GM21447 (cell line): ENCODE measurements around the gene ADO.
"Not testable (repeated sequence)": the region's sequence is repeated elsewhere in the genome, so short reads cannot be mapped to it uniquely, and the experiment has no call there.

Source experiments
- ATAC-seq: cut with Tn5 transposase; IDR thresholded peaks from one replicate; pipeline ENCODE4 v1.9.1; 2021; ENCODE audit not compliant: unreplicated experiment

The ADO gene

DNA sequence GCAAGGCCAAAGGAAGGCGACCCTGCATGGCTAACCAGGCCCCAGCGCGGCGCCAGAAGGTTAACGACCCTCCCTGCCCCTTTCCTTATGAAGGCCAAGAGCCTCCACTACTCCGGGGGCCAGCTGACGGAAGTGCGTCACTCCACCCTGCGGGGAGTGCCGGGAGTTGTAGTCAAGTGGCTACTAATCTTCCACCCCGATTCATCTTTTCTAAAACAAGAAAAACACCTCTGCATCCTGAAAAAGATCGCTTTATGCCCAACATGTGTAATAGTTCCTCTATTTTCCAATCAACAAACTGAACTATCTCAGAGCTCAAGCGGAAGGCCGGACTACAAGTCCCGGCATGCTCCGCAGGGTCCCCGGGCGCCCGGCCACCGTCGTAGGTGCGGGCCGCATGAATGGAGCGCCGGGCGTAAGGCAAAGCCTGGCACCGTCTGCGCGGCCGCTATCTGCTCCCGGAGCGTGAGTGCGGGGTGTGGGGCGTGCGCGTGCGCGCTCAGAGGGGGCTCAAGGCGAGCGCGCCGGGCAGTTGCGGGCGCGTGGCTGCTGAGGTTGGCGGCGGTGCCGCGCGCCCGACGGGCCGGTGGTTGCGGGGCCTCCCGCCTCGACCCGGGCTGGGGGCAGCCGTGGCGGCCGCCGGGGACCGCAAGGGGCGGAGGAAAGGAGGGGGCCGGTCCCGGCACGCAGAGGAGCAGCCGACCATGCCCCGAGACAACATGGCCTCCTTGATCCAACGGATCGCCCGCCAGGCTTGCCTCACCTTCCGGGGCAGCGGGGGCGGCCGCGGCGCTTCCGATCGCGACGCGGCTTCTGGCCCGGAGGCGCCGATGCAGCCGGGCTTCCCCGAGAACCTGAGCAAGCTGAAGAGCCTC lies at the start of gene ADO:
ADO (plus strand) TSS at position 365 of the 875 bp plus-strand sequence; CDS start at position 705, 340 bp downstream.
- peak; percentile 83 for ATAC-seq

DNA sequence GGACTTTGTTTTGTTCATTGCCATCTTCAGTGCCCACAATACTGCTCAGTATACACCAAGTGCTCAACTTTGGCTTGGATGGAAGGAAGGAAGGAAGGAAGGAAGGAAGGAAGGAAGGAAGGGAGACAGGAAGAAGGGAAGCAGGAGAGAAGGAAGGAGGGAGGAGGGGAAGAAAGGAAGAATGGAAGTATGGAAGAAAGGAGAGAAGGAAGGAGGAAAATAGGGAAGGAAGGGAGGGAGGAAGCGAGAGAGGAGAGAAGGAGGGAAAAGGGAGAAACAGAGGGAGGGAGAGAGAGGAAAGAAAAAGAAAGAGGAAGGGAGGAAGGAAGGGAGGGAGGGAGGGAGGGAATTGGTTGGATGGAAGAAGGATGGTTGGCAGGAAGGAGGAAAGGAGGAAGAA lies 49.6 kb upstream of the ADO start:
- no peak for ATAC-seq

DNA sequence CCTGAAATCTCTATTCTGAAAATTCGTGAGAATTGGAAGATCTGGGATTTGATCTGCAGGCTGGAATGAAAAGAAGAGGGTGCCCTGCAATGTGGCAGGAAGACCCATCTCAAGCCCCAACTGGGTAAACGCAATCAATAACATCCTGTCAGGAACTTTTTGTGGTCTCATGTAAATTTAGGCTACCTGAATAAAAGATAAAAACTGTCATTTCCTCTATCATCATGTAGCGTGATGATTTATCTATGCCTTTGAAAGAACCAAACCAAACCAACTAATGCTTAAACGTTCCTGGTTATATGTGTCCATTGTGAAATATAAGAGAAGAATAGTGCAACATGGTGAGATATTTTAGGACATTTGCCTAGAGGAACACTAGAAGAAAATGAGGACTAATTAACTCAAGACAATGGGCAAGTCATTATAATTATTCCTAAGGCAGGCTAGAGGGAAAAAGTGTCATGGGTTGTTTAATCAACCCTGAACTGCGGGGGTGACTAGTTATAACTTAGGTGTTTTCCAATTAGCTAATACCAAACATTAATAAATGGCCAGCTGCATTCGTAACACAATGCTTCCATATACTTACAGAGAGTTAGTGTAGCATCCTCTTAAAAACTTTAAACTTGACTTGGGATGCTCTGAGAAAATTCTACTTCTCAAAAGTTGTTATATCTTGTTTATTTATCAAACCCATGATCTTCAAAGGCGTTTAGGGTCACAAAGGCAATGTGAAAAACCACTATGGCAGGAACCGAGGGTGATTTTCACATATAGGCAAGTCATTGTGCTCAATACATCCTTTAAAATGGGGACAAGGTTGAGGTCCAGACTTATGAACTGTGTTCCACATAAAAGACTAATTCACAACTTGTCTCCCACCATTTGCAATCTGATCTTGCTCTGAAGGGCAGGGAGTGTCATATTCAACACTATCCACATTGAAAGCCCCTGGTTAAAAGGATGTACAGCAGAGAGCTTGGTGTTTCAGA lies 48.6 kb upstream of the ADO start:
- ATAC-seq = no peak

DNA sequence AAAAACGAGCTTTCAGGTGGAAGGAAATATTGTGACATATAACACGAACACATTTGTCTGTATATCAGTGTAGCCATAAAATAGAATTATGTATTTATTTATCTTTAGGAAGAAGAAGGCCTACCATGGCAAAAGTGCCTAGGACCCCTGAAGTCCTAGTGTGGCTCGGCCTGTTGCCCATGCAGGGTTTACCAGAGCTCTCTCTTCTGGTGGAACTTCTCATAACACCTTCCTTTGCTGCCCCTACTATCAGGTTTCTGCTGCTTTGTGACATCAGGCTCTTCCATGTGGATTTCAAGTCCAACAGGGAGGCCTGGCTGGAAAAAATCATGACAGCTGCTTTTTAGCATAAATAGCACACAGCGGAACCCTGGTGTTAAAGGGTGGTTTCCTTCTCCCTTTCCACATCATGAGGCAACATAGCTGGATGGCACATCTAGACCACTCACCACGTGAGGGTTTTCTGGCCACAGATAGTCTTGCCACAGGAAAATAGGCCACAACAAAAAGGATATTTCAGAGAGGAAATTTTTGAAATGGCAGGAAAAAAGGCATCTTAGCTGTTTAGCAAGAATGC lies 44.8 kb upstream of the ADO start:
- ATAC-seq = no peak

DNA sequence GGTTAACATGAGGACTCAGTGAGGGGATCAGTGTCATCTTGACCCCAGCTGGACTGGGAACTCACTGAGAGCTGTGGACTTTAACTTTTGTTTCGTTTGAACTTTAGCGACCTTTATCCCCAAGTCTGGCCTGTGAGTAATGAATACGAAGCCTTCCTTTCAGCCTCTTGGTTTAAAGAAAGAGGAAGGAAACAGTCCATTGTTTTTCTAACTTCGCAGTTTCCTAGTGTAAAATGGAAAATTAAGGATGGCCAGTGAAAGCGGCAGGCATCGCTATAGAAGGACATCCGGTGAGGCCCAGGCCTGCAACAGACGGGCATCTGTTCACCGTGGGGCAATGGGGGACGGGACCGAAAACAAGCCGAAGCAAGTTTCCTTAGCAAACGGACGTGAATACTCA lies 44.1 kb upstream of the ADO start:
- no peak for ATAC-seq

DNA sequence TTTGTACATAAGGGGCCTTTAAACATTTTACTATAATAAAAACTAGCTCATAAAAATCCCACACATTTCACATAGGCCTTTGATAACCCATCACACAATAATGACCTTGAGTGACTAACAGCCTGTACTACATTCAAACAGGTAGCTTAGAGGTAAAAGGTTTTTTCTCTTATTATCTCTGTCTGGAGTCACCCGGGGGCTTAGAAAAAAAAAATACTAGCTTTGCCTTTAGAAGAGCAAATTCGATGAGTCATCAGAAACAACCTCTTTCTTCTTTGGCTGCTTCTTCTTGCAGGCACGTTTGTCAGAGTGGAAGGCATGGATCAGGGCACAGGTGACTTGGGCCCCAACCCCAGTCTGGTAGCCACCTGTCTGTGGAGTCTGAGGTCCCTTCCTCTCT lies 43.4 kb upstream of the ADO start:
- no peak for ATAC-seq

DNA sequence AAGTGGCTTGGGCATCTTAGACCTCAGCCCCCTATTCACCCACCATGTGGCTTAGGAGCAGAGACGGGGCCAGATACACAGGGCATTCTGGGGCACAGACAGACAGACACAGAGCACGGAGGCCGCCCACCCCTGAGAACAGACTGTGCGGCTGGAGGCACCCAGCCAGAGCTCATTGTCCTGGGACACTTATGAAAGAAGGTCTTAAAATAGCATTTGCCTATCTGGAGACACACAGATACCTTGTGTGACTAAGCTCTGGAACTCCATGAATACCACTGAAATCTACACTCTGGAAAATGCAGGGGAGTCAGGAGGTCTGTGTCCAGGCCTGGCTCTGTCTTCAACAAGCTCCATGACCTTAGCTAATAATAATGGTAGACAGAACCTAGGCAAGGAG lies 41.4 kb upstream of the ADO start:
- ATAC-seq = no peak

DNA sequence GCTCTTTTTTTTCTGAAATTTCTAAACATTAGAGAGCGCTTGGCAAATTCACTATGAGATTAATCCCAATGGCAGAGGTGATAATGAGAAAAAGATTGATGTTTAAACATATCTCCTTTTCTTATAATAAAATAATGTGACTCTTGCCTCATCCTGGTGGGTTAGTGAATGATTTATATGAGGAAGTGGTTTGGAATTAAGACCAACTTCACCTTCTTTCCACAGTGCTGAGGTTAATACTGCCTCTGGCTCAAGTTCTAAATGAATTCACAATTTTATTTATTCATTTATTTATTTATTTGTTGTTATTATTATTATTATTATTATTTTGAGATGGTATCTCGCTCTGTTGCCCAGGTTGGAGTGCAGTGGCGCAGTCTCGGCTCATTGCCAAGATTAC lies 40.5 kb upstream of the ADO start:
- no peak for ATAC-seq

DNA sequence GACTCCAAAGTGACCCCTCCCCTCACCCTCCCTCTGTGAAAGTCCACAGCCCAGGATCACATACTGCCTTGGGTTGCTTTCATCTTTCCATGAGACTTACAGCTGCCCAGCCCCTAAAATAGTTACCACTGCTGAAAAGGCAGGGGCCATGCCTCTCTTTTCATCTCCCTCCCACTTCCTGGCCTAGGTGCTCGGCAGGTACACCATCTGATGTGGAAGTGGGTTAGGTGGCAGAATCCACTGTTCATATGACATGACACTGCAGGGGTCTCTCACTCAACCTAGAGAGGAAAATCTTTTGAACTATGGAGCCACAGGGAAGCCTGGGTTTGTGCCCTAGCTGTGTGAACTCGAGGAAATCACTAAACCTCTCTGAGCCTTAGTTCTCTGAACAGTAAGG lies 38.8 kb upstream of the ADO start:
- no peak for ATAC-seq

DNA sequence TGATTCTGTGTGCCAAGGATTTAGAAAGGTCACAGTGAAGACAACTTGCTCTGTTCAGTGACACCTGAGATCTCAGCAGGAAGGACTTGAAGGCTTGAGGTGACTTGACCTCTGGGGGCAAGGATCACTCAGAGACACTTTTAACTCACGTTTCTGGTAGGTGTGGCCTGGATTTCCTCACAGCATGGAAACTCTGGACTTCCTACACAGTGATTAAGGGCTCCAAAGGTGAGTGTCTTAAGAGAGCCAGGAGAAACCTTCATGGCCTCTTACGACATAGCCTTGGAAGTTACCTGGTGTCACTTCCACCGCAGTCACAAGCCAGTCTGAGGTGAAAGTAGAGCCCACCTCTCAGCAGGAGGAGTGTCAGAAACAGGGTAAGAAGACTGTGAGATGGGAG lies 38.1 kb upstream of the ADO start:
- ATAC-seq = no peak

DNA sequence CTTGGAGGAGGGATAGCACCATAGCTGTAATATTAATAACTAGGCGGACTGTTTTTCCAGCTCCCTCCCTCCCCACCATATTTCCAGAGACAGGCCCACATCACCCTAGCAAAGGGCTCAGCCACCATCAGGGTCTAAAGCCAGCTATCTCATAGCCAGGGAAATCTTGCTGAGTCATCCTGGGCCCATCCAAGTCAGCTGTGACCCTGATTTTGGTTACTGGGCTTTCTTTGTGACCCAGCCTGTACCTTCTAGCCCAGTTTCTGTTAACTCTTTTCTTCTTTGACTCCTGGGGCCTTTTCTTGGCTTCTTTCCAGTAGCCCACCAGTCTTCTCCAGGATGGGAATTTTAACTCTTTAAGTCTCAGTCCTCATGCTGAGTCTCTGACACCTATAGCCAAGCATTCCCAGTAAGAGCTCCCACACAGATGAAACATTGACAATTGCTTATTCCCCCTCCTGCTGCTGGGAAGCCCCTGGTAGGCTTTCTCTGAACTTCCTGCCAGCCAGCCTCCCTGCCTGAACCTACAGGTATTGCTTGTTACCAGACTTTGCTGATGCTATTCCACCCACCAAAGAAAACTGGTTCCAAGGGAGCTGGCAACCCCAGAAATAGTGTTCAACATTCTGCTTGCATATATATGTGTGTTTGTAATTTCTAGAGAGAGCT lies 34.8 kb upstream of the ADO start:
- peak; percentile 54 for ATAC-seq

DNA sequence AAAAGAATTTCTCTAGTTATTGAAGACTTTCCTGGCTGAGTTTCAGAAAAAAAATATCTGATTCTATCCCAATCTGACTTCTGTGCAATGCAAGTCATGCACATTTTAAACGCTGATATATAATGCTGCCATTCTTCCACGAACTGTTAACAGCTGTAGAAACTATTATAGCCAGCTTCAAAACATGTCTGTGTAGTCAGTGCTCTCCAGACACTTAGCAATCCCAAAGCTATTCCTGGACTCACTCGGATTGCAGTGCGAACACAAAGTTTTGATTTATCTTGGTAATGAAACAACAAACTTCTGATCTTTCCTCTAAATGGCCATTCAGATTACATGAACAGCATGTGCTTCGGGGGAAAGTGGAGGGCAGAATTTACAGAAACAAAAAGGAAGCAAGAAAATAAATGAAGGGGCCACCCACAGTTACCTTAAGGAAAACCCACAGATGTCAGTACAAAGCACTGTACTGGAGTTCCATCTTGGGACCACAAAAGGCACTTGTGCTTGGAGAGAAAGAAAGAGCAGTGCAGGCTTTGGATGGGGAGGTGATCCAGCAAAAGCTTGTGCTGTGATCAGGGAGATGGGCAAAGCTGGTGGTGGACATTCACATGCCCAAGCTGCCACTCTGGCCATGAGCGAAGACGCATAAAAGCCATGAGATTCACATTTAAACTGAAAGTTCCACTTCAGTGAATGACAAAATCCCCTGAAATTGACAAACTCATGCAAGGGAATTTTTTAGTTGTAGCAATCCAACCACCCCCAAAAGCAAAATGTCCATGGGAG lies 32.1 kb upstream of the ADO start:
- no peak for ATAC-seq

DNA sequence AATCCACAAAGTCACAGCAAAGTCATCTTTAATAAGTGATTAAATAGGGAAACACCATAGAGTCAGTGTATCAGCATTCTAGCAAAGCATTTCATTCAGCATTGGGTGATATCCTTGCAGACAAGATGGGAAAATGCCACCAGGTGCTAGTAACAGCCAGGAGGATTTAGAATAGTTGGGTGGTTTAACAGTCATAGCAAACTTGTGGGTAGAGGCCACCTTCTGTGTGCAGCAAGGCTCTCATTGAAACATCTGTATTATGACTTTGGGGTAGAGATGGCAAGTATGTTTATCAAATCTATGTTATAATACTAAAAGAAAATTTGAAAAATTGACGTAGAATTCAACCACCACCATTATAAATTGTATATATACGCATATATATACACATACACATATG lies 26.4 kb upstream of the ADO start:
- no peak for ATAC-seq

DNA sequence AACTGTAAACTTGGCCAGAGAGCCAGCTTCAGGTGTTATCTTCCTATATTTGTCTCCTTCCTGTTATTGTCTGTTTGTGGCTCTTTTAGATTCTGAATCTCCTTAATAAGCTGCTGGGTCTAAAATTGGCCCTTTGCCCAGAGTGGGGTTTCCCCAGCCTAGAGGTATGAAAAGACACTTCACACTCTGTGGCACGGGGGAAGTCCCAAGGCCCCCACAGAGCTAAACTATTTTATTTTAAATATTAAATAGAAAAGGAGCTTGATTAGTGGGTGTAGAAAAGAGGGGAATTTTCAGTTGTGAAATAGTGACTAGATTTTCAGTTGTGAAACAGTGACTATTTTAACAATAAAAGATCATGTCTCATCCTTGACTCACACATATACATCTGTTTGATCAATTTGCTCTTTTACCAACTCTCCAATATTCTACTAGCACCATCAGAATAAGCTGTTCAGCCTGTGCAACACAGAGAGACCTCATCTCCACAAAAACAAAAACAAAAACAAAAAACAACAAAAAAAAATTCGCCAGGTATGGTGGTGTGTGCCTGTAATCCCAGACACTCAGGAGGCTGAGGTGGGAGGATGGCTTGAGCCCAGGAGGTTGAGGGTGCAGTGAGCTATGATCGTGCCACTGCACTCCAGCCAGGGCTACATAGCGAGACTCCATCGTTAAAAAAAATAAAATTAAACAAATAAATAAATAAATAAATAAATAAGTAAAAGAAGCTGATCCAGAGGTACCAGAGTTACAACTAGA lies 24.9 kb upstream of the ADO start:
- ATAC-seq = peak; percentile 97

DNA sequence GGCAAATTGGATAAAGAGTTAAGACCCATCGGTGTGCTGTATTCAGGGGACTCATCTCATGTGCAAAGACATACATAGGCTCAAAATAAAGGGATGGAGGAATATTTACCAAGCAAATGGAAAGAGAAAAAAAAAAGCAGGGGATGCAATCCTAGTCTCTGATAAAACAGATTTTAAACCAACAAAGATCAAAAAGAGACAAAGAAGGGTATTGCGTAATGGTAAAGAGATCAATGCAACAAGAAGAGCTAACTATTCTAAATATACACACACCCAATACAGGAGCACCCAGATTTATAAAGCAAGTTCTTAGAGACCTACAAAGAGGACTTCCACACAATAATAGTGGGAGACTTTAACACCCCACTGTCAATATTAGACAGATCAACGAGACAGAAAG lies 20.0 kb upstream of the ADO start:
- not testable (repeated sequence) for ATAC-seq

DNA sequence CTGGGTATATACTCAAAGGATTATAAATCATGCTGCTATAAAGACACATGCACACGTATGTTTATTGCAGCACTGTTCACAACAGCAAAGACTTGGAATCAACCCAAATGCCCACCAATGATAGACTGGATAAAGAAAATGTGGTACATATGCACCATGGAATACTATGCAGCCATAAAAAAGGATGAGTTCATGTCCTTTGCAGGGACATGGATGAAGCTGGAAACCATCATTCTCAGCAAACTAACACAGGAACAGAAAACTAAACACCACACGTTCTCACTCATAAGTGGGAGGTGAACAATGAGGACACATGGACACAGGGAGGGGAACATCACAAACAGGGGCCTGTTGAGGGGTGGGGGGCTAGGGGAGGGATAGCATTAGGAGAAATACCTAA lies 16.2 kb upstream of the ADO start:
- ATAC-seq = not testable (repeated sequence)

DNA sequence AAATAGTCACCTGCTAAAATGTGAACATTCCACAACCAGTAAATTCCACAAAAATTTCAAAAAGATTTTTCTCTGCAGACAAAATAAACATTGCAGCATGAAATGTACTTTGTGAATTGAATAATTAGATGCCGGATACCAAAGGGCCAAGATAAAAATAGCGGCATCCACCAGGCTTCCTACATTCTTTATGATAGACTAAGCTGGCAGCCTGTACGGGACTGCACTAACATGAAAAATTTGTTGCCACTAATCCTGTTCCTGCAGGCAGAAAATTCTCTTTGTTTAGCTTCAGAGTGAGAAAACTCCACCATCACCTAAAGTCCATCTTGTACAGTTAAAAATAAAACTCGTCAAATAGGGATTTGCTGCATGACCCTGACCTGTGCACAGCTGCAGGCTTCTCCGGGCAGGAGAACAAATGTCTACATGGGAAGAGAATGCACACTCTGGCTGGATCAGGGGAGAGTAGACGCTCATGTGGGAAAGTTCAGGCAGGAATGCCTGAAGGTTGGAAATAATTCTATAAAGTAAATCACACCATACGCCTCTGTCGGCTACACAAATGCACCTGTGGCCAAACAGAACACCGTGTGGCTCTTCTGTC lies 15.6 kb upstream of the ADO start:
- no peak for ATAC-seq

DNA sequence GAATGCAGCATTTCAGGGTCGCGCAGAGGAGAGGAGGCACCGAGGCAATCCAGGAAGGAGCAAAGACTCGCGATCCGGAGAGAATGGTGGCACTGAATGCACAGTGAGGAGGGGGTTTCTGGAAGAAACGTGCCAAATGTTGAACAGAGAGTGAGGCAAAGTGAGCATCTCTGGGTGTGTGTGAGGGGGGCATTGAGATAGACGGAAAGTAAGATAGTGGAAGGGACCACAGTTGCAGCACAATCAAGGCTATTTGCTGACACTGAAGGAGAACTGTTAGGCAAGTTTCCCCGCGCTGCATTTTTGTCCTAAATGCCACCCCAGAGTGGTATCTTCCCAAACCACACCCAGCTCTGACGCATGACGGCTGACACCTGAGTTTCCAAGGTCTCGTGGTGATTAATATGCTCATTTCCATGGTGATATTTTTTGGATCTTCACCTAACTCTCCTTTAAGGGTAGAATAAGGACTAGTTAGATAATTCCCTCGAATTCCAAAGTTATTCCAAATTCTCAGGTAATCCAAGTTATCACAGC lies 14.4 kb upstream of the ADO start:
- no peak for ATAC-seq

DNA sequence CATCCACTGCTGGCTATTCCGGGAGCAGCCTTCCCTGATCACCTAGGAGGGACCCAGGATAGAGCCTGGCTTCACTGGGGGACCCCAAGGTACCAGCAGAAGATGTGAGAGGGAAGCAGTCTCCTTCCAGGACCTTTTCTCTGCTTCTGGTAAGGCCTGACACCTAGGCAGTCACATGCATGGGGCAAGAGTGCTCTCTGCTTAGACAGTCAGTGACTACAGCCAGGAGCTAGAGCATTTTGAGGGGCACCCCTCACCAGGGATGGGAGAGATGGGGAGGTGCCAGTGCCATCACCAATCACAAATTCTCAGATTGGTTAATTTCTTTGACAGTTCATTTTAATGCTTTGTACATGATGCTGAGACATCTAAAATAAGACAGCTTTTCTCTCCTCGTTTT lies 13.9 kb upstream of the ADO start:
- no peak for ATAC-seq
